Measurements from ENCODE around the gene KIDINS220. TPM values are rescaled to one million over a fixed set of nuclear protein-coding genes. Genes with fewer than 3 reads are reported as not detected.

Gene KIDINS220
- total and polyA plus RNA-seq, 2 experiments from 2014 or later = 24.2 to 77.5 TPM

DNA sequence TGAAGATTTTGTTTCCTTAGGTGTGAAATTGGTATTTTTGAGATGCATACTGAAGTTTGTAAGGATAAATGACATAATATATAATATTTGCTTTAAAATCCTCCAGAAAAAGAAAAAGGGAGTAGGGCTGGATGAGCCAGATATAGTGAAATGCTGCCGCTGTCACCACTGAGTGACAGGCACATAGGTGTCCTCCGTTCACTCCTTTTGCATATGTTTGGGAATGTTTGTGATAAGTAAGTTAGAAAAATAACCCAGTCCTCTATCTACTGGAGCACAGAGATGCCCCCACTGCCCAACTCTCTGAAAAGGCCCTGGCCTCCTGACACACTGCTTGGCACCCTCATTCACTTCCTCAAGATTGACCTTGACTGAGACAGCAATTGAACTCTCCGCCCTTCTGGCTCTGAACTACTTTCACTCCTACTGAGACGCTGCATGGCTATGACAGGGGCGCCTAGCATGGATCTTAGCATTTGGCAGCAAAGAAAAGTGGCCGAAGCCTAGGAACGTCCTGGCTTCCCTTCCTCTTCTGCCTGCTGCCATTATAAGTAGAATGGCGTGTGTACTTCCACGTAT is 145.5 kb downstream of the KIDINS220 start:
- TF ChIP-seq EZH2phosphoT487 (IDR thresholded peaks at IDR 0.05; ENCODE audit: low read depth, severe bottlenecking, unreplicated experiment) = no peak
- TF ChIP-seq EZH2 (IDR thresholded peaks at IDR 0.05; ENCODE audit: borderline replicate concordance) = no peak
- TF ChIP-seq, protein P1, sequence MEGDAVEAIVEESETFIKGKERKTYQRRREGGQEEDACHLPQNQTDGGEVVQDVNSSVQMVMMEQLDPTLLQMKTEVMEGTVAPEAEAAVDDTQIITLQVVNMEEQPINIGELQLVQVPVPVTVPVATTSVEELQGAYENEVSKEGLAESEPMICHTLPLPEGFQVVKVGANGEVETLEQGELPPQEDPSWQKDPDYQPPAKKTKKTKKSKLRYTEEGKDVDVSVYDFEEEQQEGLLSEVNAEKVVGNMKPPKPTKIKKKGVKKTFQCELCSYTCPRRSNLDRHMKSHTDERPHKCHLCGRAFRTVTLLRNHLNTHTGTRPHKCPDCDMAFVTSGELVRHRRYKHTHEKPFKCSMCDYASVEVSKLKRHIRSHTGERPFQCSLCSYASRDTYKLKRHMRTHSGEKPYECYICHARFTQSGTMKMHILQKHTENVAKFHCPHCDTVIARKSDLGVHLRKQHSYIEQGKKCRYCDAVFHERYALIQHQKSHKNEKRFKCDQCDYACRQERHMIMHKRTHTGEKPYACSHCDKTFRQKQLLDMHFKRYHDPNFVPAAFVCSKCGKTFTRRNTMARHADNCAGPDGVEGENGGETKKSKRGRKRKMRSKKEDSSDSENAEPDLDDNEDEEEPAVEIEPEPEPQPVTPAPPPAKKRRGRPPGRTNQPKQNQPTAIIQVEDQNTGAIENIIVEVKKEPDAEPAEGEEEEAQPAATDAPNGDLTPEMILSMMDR (IDR thresholded peaks at IDR 0.05; ENCODE audit: poor library complexity) = no peak
- Histone ChIP-seq H3K9me3 (ENCODE audit: low read depth) (no peaks in the 10 kb centered on the region), H3K36me3 (replicated peaks; ENCODE audit: insufficient read depth, low read depth) (no peaks in the 10 kb centered on the region), H3K9me2 (replicated peaks; ENCODE audit: insufficient read depth) (no peaks in the 10 kb centered on the region), H3K27ac (no peak overlapping the region), H3K4me3 (no peak overlapping the region), H3K27me3 (no peaks in the 10 kb centered on the region), H3K4me2 (no peak overlapping the region), H2AFZ (no peak overlapping the region), H4K20me1 (ENCODE audit: insufficient read depth, poor library complexity, severe bottlenecking) (no peaks in the 10 kb centered on the region), H3K79me2 (peaks cover 5% of the 10 kb centered on the region), H3K4me1 (ENCODE audit: insufficient read depth) (no peaks in the 10 kb centered on the region)
- 94% methylated on average over 9 of the region's 9 CpGs for WGBS (ENCODE audit: low lambda C conversion rate, missing lambda C conversion rate)
- no peak for DNase-seq (ENCODE audit: low spot score)

DNA sequence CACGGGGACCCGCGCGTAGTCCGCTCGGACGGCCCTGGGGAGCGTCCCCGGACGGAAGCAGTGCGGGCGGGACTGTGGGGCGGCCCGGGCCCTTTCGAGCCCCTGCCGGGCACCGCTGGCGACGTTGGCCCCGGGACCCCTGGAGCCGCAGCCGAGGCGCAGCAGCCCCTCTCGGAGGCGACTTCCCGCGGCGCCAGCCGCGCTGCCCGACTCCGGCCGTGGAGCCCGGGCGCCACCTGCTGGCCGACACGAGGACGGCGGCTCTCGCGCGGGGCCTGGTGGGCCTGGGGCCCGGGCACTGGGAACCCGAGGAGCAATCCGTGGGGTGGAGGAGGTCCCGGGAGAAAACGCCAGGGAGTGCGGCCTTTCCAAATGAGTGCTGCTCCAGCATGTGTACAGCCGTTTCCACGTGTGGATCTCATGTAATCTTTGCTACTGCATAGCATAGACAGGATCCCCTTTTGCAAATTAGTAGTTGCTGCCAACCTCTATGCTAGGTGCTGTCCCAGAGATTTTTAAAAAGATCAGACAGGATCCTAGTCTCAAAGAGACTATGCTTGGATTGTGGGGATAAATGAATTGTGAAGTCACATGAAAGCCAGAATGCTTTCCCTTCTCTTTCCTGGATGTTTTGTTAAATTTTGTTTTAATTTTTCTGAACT is 151.6 kb downstream of the KIDINS220 start:
- WGBS (ENCODE audit: low lambda C conversion rate, missing lambda C conversion rate) = 2% methylated on average over 26 of the region's 50 CpGs
- peaks cover 43% of the 10 kb centered on the region for H3K79me2 ChIP-seq
- TF ChIP-seq, protein P1 (IDR thresholded peaks at IDR 0.05; ENCODE audit: poor library complexity) = peak; percentile 90
- TF ChIP-seq EZH2phosphoT487 (IDR thresholded peaks at IDR 0.05; ENCODE audit: low read depth, severe bottlenecking, unreplicated experiment) (no peak), EZH2 (IDR thresholded peaks at IDR 0.05; ENCODE audit: borderline replicate concordance) (no peak)
- H3K9me2 ChIP-seq (replicated peaks; ENCODE audit: insufficient read depth) = no peaks in the 10 kb centered on the region
- H3K4me2 ChIP-seq = peak overlapping the region; percentile 85
- H3K4me1 ChIP-seq (ENCODE audit: insufficient read depth) = no peaks in the 10 kb centered on the region
- peaks cover 20% of the 10 kb centered on the region for H4K20me1 ChIP-seq (ENCODE audit: insufficient read depth, poor library complexity, severe bottlenecking)
- peak overlapping the region; percentile 68 for H3K4me3 ChIP-seq
- H3K27ac ChIP-seq = peak overlapping the region; percentile 97
- no peaks in the 10 kb centered on the region for H3K36me3 ChIP-seq (replicated peaks; ENCODE audit: insufficient read depth, low read depth)
- no peaks in the 10 kb centered on the region for H3K27me3 ChIP-seq
- H3K9me3 ChIP-seq (ENCODE audit: low read depth) = no peaks in the 10 kb centered on the region
- peak overlapping the region; percentile 18 for H2AFZ ChIP-seq
- peak; percentile 88 for DNase-seq (ENCODE audit: low spot score)

DNA sequence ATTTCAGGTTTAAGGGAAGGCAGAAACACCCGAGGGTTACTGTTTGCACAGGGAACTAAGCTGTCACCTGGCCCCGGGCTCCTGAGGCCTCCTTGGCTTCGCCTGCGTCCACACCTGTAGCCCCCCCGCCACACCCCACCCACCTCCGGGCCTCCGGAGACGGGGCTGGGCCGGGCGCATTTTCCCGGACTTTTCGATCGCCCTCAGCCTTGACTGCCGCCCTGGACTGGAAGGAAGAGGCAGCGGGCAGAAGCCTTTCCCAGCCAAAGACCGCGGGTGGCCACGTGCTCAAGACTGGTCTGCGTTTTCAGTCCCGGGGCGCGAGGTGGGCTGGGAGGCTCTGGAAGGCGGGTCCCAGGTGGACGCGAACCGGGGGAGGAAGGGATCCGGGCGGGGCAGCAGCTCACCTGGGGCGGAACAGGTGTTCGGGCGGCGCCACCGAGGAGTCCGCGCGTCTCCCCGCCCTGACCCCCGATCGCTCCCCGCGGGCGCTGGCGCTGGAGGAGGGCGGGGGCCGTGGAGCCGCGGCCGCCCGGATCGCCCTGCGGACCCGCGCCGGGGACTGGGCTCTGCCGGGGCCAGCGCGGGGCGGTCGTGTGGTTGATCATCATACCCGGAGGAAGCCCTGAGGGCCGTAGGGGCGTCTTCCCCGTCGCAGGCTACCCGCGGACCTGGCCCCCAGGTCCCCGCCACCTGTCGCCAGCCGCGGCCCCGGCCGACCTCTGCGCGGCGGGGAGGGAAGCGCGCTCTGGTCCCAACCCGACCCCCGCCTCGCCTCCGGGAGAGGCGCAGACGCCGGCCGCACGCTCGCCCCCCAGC is 152.3 kb downstream of the KIDINS220 start:
- no peaks in the 10 kb centered on the region for H3K27me3 ChIP-seq
- 0% methylated on average over 31 of the region's 87 CpGs for WGBS (ENCODE audit: low lambda C conversion rate, missing lambda C conversion rate)
- peaks cover 20% of the 10 kb centered on the region for H4K20me1 ChIP-seq (ENCODE audit: insufficient read depth, poor library complexity, severe bottlenecking)
- peak overlapping the region; percentile 18 for H2AFZ ChIP-seq
- no peaks in the 10 kb centered on the region for H3K9me2 ChIP-seq (replicated peaks; ENCODE audit: insufficient read depth)
- H3K9me3 ChIP-seq (ENCODE audit: low read depth) = no peaks in the 10 kb centered on the region
- H3K36me3 ChIP-seq (replicated peaks; ENCODE audit: insufficient read depth, low read depth) = no peaks in the 10 kb centered on the region
- peaks cover 43% of the 10 kb centered on the region for H3K79me2 ChIP-seq
- peak overlapping the region; percentile 97 for H3K27ac ChIP-seq
- DNase-seq (ENCODE audit: low spot score) = peak; percentile 91
- peak overlapping the region; percentile 85 for H3K4me2 ChIP-seq
- TF ChIP-seq, protein P1 (IDR thresholded peaks at IDR 0.05; ENCODE audit: poor library complexity) = no peak
- TF ChIP-seq EZH2phosphoT487 (IDR thresholded peaks at IDR 0.05; ENCODE audit: low read depth, severe bottlenecking, unreplicated experiment) (no peak), EZH2 (IDR thresholded peaks at IDR 0.05; ENCODE audit: borderline replicate concordance) (no peak)
- peak overlapping the region; percentile 68 for H3K4me3 ChIP-seq
- no peaks in the 10 kb centered on the region for H3K4me1 ChIP-seq (ENCODE audit: insufficient read depth)
